ENCODE data around the gene TNFRSF1B.
"Not testable (repeated sequence)": the region's sequence is repeated elsewhere in the genome, so short reads cannot be mapped to it uniquely, and the experiment has no call there.

TNFRSF1B gene

GRCh38 chr1:12222700-12223099 is 55.9 kb downstream of the TNFRSF1B start:
- H3K4me3 ChIP-seq (ENCODE audit: low read depth, low read length); H3K27ac ChIP-seq (ENCODE audit: extremely low read depth, low read depth, low read length); H3K36me3 ChIP-seq (ENCODE audit: control insufficient read depth in 2 of 2, insufficient read depth in 1 of 2, low read length in 2 of 2); CTCF ChIA-PET; POLR2A ChIA-PET; H3K4me1 ChIP-seq (ENCODE audit: control insufficient read depth, insufficient read depth, low read length); H3K9me3 ChIP-seq (ENCODE audit: control insufficient read depth, insufficient read depth, low read depth, low read length): not testable (repeated sequence)
- TF ChIP-seq SETDB1 (IDR thresholded peaks at IDR 0.05; ENCODE audit: insufficient read length, low read length) (peak; percentile 87), ZNF585B (tag by site-specific recombination; IDR thresholded peaks at IDR 0.05) (peak; percentile 100)

- POLR2A ChIA-PET; CTCF ChIA-PET; H3K4me1 ChIP-seq (ENCODE audit: control insufficient read depth, insufficient read depth, low read length); H3K9me3 ChIP-seq (ENCODE audit: control insufficient read depth, insufficient read depth, low read depth, low read length); H3K4me3 ChIP-seq (ENCODE audit: low read depth, low read length); H3K27ac ChIP-seq (ENCODE audit: extremely low read depth, low read depth, low read length); H3K36me3 ChIP-seq (ENCODE audit: control insufficient read depth in 2 of 2, insufficient read depth in 1 of 2, low read length in 2 of 2): not testable (repeated sequence)
Measured at GRCh38 chr1:12224092-12224491, 57.3 kb downstream of the TNFRSF1B start.

- Histone ChIP-seq H3K9me3 (ENCODE audit: control insufficient read depth, insufficient read depth, low read depth, low read length) (no peaks in the 10 kb centered on the region), H3K4me3 (ENCODE audit: low read depth, low read length) (no peak overlapping the region), H3K4me1 (ENCODE audit: control insufficient read depth, insufficient read depth, low read length) (0 out of 2 replicates have a peak, but pooled peaks cover 3% of the 10 kb centered on the region), H3K36me3 (ENCODE audit: control insufficient read depth in 2 of 2, insufficient read depth in 1 of 2, low read length in 2 of 2) (no peaks in the 10 kb centered on the region), H3K27ac (ENCODE audit: extremely low read depth, low read depth, low read length) (no peak overlapping the region)
- ChIA-PET CTCF (interaction anchor here (0.6 to 1.6 kb wide), 23 partner anchors 8 to 586 kb away, joined by 3 to 9 read pairs (median 4); no protein-coding TSS in a partner anchor), POLR2A (interaction anchor here (1.1 kb wide), 1 partner anchor 10 kb away, joined by 3 read pairs; no protein-coding TSS in a partner anchor)
- TF ChIP-seq BCL6B (tag by site-specific recombination; IDR thresholded peaks at IDR 0.05), result no peak
Measured at GRCh38 chr1:12228979-12229378, 62.2 kb downstream of the TNFRSF1B start.

GRCh38 chr1:12229386-12229834 is 62.6 kb downstream of the TNFRSF1B start:
- CTCF ChIA-PET, result interaction anchor here (0.5 to 1.6 kb wide), 24 partner anchors 9 to 587 kb away, joined by 3 to 9 read pairs (median 4); no protein-coding TSS in a partner anchor
- TF ChIP-seq ZBTB44 (tag by site-specific recombination; IDR thresholded peaks at IDR 0.05) (no peak), OVOL3 (tag by site-specific recombination; IDR thresholded peaks at IDR 0.05) (no peak), ZBTB48 (tag by site-specific recombination; IDR thresholded peaks at IDR 0.05) (0 out of 2 replicates have a peak, but pooled peaks have one; percentile 22), ZFP3 (tag by site-specific recombination; IDR thresholded peaks at IDR 0.05; ENCODE audit: low read depth) (no peak)
- no peaks in the 10 kb centered on the region for H3K9me3 ChIP-seq (ENCODE audit: control insufficient read depth, insufficient read depth, low read depth, low read length)
- H3K27ac ChIP-seq (ENCODE audit: extremely low read depth, low read depth, low read length), result no peak overlapping the region
- POLR2A ChIA-PET, result no interaction called here
- peaks cover 0 to 4% of the 10 kb centered on the region in 2 experiments; a peak in 1 of 3 replicates for H3K36me3 ChIP-seq (ENCODE audit: control insufficient read depth in 2 of 2, insufficient read depth in 1 of 2, low read length in 2 of 2)
- 0 out of 2 replicates have a peak, but pooled peaks cover 3% of the 10 kb centered on the region for H3K4me1 ChIP-seq (ENCODE audit: control insufficient read depth, insufficient read depth, low read length)
- no peak overlapping the region; the same call in 1 of the 2 replicates for H3K4me3 ChIP-seq (ENCODE audit: low read depth, low read length)

GRCh38 chr1:12229835-12230548 is 63.2 kb downstream of the TNFRSF1B start, which contains the start of gene VPS13D:
Gene VPS13D (plus strand): TSS chr1:12230030. CDS start chr1:12234267, 4,237 bp downstream.
- H3K4me1 ChIP-seq (ENCODE audit: control insufficient read depth, insufficient read depth, low read length), result 0 out of 2 replicates have a peak, but pooled peaks cover 3% of the 10 kb centered on the region
- CTCF ChIA-PET, result interaction anchor here (0.5 to 1.6 kb wide), 9 partner anchors 9 to 429 kb away, joined by 3 to 9 read pairs (median 5); no protein-coding TSS in a partner anchor
- peak within 1 kb of the TSS; percentile 48; the same call in 1 of the 2 replicates for H3K27ac ChIP-seq (ENCODE audit: extremely low read depth, low read depth, low read length)
- peak within 1 kb of the TSS; percentile 87 for H3K4me3 ChIP-seq (ENCODE audit: low read depth, low read length)
- POLR2A ChIA-PET, result no interaction called here
- no peaks in the 10 kb centered on the region for H3K9me3 ChIP-seq (ENCODE audit: control insufficient read depth, insufficient read depth, low read depth, low read length)
- peaks cover 0 to 10% of the 10 kb centered on the region in 2 experiments; a peak in 2 of 3 replicates for H3K36me3 ChIP-seq (ENCODE audit: control insufficient read depth in 2 of 2, insufficient read depth in 1 of 2, low read length in 2 of 2)
- TF ChIP-seq ZSCAN4 (tag by site-specific recombination; IDR thresholded peaks at IDR 0.05) (no peak), BCL11A (tag by site-specific recombination; IDR thresholded peaks at IDR 0.05; ENCODE audit: low read depth) (no peak), ZNF501 (tag by site-specific recombination; IDR thresholded peaks at IDR 0.05) (no peak), ZSCAN16 (tag by site-specific recombination; IDR thresholded peaks at IDR 0.05) (no peak), ZNF843 (tag by site-specific recombination; IDR thresholded peaks at IDR 0.05) (no peak), ZNF354C (tag by site-specific recombination; IDR thresholded peaks at IDR 0.05; ENCODE audit: borderline replicate concordance, low read depth) (no peak), PBX3 (CRISPR knock-in tag; IDR thresholded peaks at IDR 0.05) (peak; percentile 68; the same call in 1 of the 2 replicates), KLF16 (tag by site-specific recombination; IDR thresholded peaks at IDR 0.05) (no peak), ZNF146 (tag by site-specific recombination; IDR thresholded peaks at IDR 0.05) (no peak), ZSCAN30 (tag by site-specific recombination; IDR thresholded peaks at IDR 0.05) (peak; percentile 73; the same call in 1 of the 2 replicates), ZNF404 (tag by site-specific recombination; IDR thresholded peaks at IDR 0.05) (no peak)

All from HEK293 (cell line).